ENCODE measurements around the gene FSTL4.

Gene FSTL4

GRCh38 chr5:133245191-133246052 is 366.9 kb downstream of the FSTL4 start:
- H3K9me3 Mint-ChIP-seq: no peaks in the 10 kb centered on the region
- no peak overlapping the region for H3K4me3 Mint-ChIP-seq
- peaks cover 15% of the 10 kb centered on the region for H3K4me1 Mint-ChIP-seq
- no peak overlapping the region for H3K27ac Mint-ChIP-seq
- H3K36me3 Mint-ChIP-seq: no peaks in the 10 kb centered on the region
- no peaks in the 10 kb centered on the region for H3K27me3 Mint-ChIP-seq

- Mint-ChIP-seq H3K4me3 (no peak overlapping the region), H3K4me1 (peaks cover 15% of the 10 kb centered on the region), H3K27ac (no peak overlapping the region), H3K9me3 (no peaks in the 10 kb centered on the region), H3K27me3 (no peaks in the 10 kb centered on the region), H3K36me3 (no peaks in the 10 kb centered on the region)
Observed at GRCh38 chr5:133244242-133244641, 368.1 kb downstream of the FSTL4 start.

- Mint-ChIP-seq H3K9me3 (no peaks in the 10 kb centered on the region), H3K4me1 (peaks cover 15% of the 10 kb centered on the region), H3K36me3 (no peaks in the 10 kb centered on the region), H3K4me3 (no peak overlapping the region), H3K27ac (no peak overlapping the region), H3K27me3 (no peaks in the 10 kb centered on the region)
Observed at GRCh38 chr5:133243196-133243595, 369.1 kb downstream of the FSTL4 start.

GRCh38 chr5:133242221-133242835 is 370.0 kb downstream of the FSTL4 start:
- H3K27me3 Mint-ChIP-seq: no peaks in the 10 kb centered on the region
- peaks cover 15% of the 10 kb centered on the region for H3K4me1 Mint-ChIP-seq
- H3K36me3 Mint-ChIP-seq: no peaks in the 10 kb centered on the region
- no peak overlapping the region for H3K4me3 Mint-ChIP-seq
- H3K27ac Mint-ChIP-seq: no peak overlapping the region
- H3K9me3 Mint-ChIP-seq: no peaks in the 10 kb centered on the region

- Mint-ChIP-seq H3K9me3 (no peaks in the 10 kb centered on the region), H3K36me3 (no peaks in the 10 kb centered on the region), H3K4me1 (peaks cover 15% of the 10 kb centered on the region), H3K27me3 (no peaks in the 10 kb centered on the region), H3K27ac (no peak overlapping the region), H3K4me3 (no peak overlapping the region)
Observed at GRCh38 chr5:133241179-133242092, 370.9 kb downstream of the FSTL4 start.

GRCh38 chr5:133240425-133241091 is 371.8 kb downstream of the FSTL4 start:
- no peaks in the 10 kb centered on the region for H3K36me3 Mint-ChIP-seq
- no peak overlapping the region for H3K4me3 Mint-ChIP-seq
- no peaks in the 10 kb centered on the region for H3K27me3 Mint-ChIP-seq
- H3K27ac Mint-ChIP-seq: no peak overlapping the region
- no peaks in the 10 kb centered on the region for H3K9me3 Mint-ChIP-seq
- H3K4me1 Mint-ChIP-seq: peaks cover 14% of the 10 kb centered on the region

GRCh38 chr5:133238426-133239205 is 373.7 kb downstream of the FSTL4 start:
- Mint-ChIP-seq H3K27ac (no peak overlapping the region), H3K4me3 (no peak overlapping the region), H3K27me3 (no peaks in the 10 kb centered on the region), H3K9me3 (no peaks in the 10 kb centered on the region), H3K4me1 (peaks cover 2% of the 10 kb centered on the region), H3K36me3 (no peaks in the 10 kb centered on the region)

GRCh38 chr5:133236976-133237375 is 375.4 kb downstream of the FSTL4 start:
- no peaks in the 10 kb centered on the region for H3K4me1 Mint-ChIP-seq
- H3K9me3 Mint-ChIP-seq: no peaks in the 10 kb centered on the region
- no peak overlapping the region for H3K4me3 Mint-ChIP-seq
- H3K36me3 Mint-ChIP-seq: no peaks in the 10 kb centered on the region
- no peaks in the 10 kb centered on the region for H3K27me3 Mint-ChIP-seq
- H3K27ac Mint-ChIP-seq: no peak overlapping the region

- Mint-ChIP-seq H3K9me3 (no peaks in the 10 kb centered on the region), H3K27me3 (no peaks in the 10 kb centered on the region), H3K27ac (no peak overlapping the region), H3K36me3 (no peaks in the 10 kb centered on the region), H3K4me3 (no peak overlapping the region), H3K4me1 (no peaks in the 10 kb centered on the region)
Observed at GRCh38 chr5:133236541-133236951, 375.8 kb downstream of the FSTL4 start.

- H3K36me3 Mint-ChIP-seq: no peaks in the 10 kb centered on the region
- no peak overlapping the region for H3K4me3 Mint-ChIP-seq
- no peaks in the 10 kb centered on the region for H3K4me1 Mint-ChIP-seq
- H3K27me3 Mint-ChIP-seq: no peaks in the 10 kb centered on the region
- H3K9me3 Mint-ChIP-seq: no peaks in the 10 kb centered on the region
- no peak overlapping the region for H3K27ac Mint-ChIP-seq
Observed at GRCh38 chr5:133235696-133236426, 376.5 kb downstream of the FSTL4 start.

- H3K36me3 Mint-ChIP-seq: no peaks in the 10 kb centered on the region
- no peaks in the 10 kb centered on the region for H3K9me3 Mint-ChIP-seq
- H3K4me1 Mint-ChIP-seq: no peaks in the 10 kb centered on the region
- H3K4me3 Mint-ChIP-seq: no peak overlapping the region
- no peaks in the 10 kb centered on the region for H3K27me3 Mint-ChIP-seq
- no peak overlapping the region for H3K27ac Mint-ChIP-seq
Observed at GRCh38 chr5:133234911-133235310, 377.4 kb downstream of the FSTL4 start.

GRCh38 chr5:133234273-133234672 is 378.1 kb downstream of the FSTL4 start:
- no peaks in the 10 kb centered on the region for H3K27me3 Mint-ChIP-seq
- no peaks in the 10 kb centered on the region for H3K9me3 Mint-ChIP-seq
- H3K4me1 Mint-ChIP-seq: no peaks in the 10 kb centered on the region
- no peak overlapping the region for H3K4me3 Mint-ChIP-seq
- H3K36me3 Mint-ChIP-seq: no peaks in the 10 kb centered on the region
- H3K27ac Mint-ChIP-seq: no peak overlapping the region

- H3K27ac Mint-ChIP-seq: no peak overlapping the region
- no peaks in the 10 kb centered on the region for H3K36me3 Mint-ChIP-seq
- H3K4me3 Mint-ChIP-seq: no peak overlapping the region
- no peaks in the 10 kb centered on the region for H3K27me3 Mint-ChIP-seq
- no peaks in the 10 kb centered on the region for H3K9me3 Mint-ChIP-seq
- H3K4me1 Mint-ChIP-seq: no peaks in the 10 kb centered on the region
Observed at GRCh38 chr5:133233616-133234015, 378.7 kb downstream of the FSTL4 start.

GRCh38 chr5:133232911-133233310 is 379.4 kb downstream of the FSTL4 start:
- Mint-ChIP-seq H3K4me1 (no peaks in the 10 kb centered on the region), H3K27me3 (no peaks in the 10 kb centered on the region), H3K36me3 (no peaks in the 10 kb centered on the region), H3K27ac (no peak overlapping the region), H3K4me3 (no peak overlapping the region), H3K9me3 (no peaks in the 10 kb centered on the region)
